K562 (cell line): ENCODE results near the gene DGCR2. TPM values are rescaled to one million over a fixed set of nuclear protein-coding genes. Genes with fewer than 3 reads are reported as not detected.

Experiments
- BACH1 ChIP-seq: fragments of 200-800 bp; sonication (Bioruptor generic); IDR thresholded peaks from 2 replicates; pipeline ENCODE4 v1.6.1; 2016; ENCODE audit warnings: missing genetic modification characterization, missing compliant biosample characterization
- CHD4 ChIP-seq: fragments of 200-600 bp; sonication (generic); IDR thresholded peaks from 3 replicates; pipeline ENCODE4 v1.6.1; 2012; ENCODE audit warnings: low read depth, mild to moderate bottlenecking, mixed read lengths, low read length, inconsistent platforms; ENCODE audit not compliant: insufficient read depth, insufficient replicate concordance, poor library complexity, severe bottlenecking
- CTBP1 ChIP-seq: fragments of 450-650 bp; IDR thresholded peaks from 2 replicates; pipeline ENCODE4 v1.6.1; 2016; ENCODE audit warnings: borderline replicate concordance
- DMBX1 ChIP-seq: fragments of 250-450 bp; sonication (Bioruptor Pico); IDR thresholded peaks from 2 replicates; pipeline ENCODE4 v1.8.0; 2022; ENCODE audit warnings: inconsistent platforms, mild to moderate bottlenecking, moderate library complexity, borderline replicate concordance
- HLTF ChIP-seq: fragments of 450-650 bp; IDR thresholded peaks from 2 replicates; pipeline ENCODE4 v1.6.1; 2016
- SRSF9 ChIP-seq: fragments of 200-400 bp; formaldehyde crosslinking; IDR thresholded peaks from 2 replicates; pipeline ENCODE4 v1.6.1; 2017; ENCODE audit warnings: low read depth, low read length, borderline replicate concordance
- THRAP3 ChIP-seq: fragments of 450-650 bp; IDR thresholded peaks from 2 replicates; pipeline ENCODE4 v1.6.1; 2016; ENCODE audit warnings: mild to moderate bottlenecking, inconsistent platforms, borderline replicate concordance
- ZNF232 ChIP-seq: sonication (generic); formaldehyde crosslinking; IDR thresholded peaks from 2 replicates; pipeline ENCODE4 v1.8.0; 2022; ENCODE audit warnings: mild to moderate bottlenecking, missing genetic modification reagents
- ZNF253 ChIP-seq: fragments of 250-450 bp; sonication (Bioruptor Pico); conservative IDR thresholded peaks from 2 replicates; pipeline ENCODE4 v1.6.1; 2021; ENCODE audit warnings: mild to moderate bottlenecking
- ZNF778 ChIP-seq: fragments of 450-650 bp; formaldehyde crosslinking; IDR thresholded peaks from 2 replicates; pipeline ENCODE4 v1.4.0; 2020; ENCODE audit warnings: mild to moderate bottlenecking, moderate library complexity
- polyA plus RNA-seq, 8 experiments: library from polyadenylated mRNA; depleted of rRNA in 4 of 8; stranded (reverse) in 5 of 8; unstranded in 3 of 8; fragments of >200 nt; fragmentation: Nextera tagmentation in 2 of 8; fragmentation: Illumina TruSeq in 1 of 8; extraction: Ambion mirVana in 2 of 8; extraction: Trizol in 1 of 8; gene quantifications; 2 replicates each; pipeline versions ENCODE4 v1.2.1 to v1.2.3, GENCODE V29; 2011 to 2014; ENCODE audit warnings: inconsistent platforms in 1 of 8, missing spikeins in 1 of 8
- total RNA-seq, 7 experiments: library from RNA; depleted of rRNA in 6 of 7; stranded (reverse); fragments of >200 nt in 6 of 7; fragmentation: Illumina TruSeq in 2 of 7; extraction: Trizol in 2 of 7; gene quantifications; 2 replicates each; pipeline versions ENCODE4 v1.2.1 to v1.2.3, GENCODE V29; 2011 to 2021; ENCODE audit warnings: low replicate concordance in 1 of 7
- TF ChIP-seq, protein P1 (sequence below): fragments of 250-450 bp; sonication (Bioruptor Pico); IDR thresholded peaks from 2 replicates; pipeline ENCODE4 v1.4.0; 2020
- TF ChIP-seq, protein P2 (sequence below): fragments of 250-450 bp; sonication (Bioruptor Pico); IDR thresholded peaks from 2 replicates; pipeline ENCODE4 v1.8.0; 2021; ENCODE audit warnings: moderate library complexity, mild to moderate bottlenecking, inconsistent platforms
- TF ChIP-seq, protein P3 (sequence below), 3 experiments: IDR thresholded peaks in 2 of 3; conservative IDR thresholded peaks in 1 of 3; 2 replicates each; pipeline ENCODE4 v1.5.1; 2011 to 2012; ENCODE audit warnings: low read length in 3 of 3, mild to moderate bottlenecking in 3 of 3, control low read depth in 2 of 3, improper control_type of control experiment in 1 of 3, inconsistent platforms in 1 of 3, low read depth in 1 of 3, mixed read lengths in 1 of 3, moderate library complexity in 1 of 3; ENCODE audit not compliant: insufficient read depth in 2 of 3
- TF ChIP-seq, protein P4 (sequence below): fragments of 250-450 bp; sonication (Bioruptor Pico); IDR thresholded peaks from 2 replicates; pipeline ENCODE4 v1.9.0; 2021; ENCODE audit warnings: mild to moderate bottlenecking, inconsistent platforms
- TF ChIP-seq, protein P5 (sequence below): fragments of 450-650 bp; IDR thresholded peaks from 2 replicates; pipeline ENCODE4 v1.6.1; 2017; ENCODE audit warnings: antibody characterized with exemption, mild to moderate bottlenecking

Gene DGCR2
- total and polyA plus RNA-seq, 9 of the 15 experiments (the other 6 are each of a cell fraction or from before 2014, with no cell fraction given), result 0.69 to 101 (median 56.4) TPM

DNA sequence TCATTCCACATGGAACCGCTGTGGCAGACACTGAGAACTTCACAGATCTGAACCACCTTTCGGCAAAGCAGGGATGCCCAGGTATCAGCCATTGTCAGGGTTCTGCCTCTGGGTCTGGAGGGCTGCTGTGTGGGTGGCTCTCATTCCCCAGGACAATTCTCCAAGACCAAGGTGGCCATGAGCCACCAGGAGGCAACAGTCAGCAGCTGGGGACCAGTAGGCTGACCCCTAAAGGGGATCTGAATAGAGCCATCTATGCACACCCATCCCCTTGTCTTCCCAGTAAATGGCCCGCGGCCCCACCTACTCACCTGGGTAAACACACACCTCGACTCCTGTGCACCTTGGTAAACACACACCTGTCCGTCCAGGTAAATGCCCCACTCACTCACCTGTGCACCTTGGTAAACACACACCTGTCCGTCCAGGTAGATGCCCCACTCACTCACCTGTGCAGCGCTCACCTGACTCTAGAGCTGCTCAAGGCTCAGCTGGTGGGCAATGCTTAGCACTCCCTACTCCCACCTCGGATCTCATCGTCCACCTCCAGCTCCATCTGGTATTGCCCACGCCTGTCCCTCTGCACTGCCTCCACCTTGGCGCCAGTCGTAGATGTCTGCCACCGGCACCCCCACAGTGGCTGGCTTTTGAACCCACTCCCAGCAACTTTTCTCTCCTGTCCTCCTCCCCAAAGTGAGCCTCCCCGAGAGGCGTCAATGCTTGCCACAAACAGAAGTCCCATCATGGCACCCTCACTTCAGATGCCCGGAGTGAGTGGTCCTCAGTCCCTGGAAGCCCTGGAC is 46.1 kb upstream of the DGCR2 start (continued):
- TF ChIP-seq, protein P1, sequence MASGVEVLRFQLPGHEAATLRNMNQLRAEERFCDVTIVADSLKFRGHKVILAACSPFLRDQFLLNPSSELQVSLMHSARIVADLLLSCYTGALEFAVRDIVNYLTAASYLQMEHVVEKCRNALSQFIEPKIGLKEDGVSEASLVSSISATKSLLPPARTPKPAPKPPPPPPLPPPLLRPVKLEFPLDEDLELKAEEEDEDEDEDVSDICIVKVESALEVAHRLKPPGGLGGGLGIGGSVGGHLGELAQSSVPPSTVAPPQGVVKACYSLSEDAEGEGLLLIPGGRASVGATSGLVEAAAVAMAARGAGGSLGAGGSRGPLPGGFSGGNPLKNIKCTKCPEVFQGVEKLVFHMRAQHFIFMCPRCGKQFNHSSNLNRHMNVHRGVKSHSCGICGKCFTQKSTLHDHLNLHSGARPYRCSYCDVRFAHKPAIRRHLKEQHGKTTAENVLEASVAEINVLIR (CRISPR knock-in tag), result no peak
- TF ChIP-seq ZNF232 (no peak), ZNF253 (CRISPR knock-in tag) (no peak), ZNF778 (CRISPR knock-in tag) (no peak), BACH1 (tag) (no peak), DMBX1 (CRISPR knock-in tag) (no peak), HLTF (no peak), CTBP1 (no peak), CHD4 (peak; percentile 69), THRAP3 (no peak), SRSF9 (no peak)
- TF ChIP-seq, protein P2, sequence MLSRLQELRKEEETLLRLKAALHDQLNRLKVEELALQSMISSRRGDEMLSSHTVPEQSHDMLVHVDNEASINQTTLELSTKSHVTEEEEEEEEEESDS (CRISPR knock-in tag), result no peak
- TF ChIP-seq, protein P3, sequence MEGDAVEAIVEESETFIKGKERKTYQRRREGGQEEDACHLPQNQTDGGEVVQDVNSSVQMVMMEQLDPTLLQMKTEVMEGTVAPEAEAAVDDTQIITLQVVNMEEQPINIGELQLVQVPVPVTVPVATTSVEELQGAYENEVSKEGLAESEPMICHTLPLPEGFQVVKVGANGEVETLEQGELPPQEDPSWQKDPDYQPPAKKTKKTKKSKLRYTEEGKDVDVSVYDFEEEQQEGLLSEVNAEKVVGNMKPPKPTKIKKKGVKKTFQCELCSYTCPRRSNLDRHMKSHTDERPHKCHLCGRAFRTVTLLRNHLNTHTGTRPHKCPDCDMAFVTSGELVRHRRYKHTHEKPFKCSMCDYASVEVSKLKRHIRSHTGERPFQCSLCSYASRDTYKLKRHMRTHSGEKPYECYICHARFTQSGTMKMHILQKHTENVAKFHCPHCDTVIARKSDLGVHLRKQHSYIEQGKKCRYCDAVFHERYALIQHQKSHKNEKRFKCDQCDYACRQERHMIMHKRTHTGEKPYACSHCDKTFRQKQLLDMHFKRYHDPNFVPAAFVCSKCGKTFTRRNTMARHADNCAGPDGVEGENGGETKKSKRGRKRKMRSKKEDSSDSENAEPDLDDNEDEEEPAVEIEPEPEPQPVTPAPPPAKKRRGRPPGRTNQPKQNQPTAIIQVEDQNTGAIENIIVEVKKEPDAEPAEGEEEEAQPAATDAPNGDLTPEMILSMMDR (IDR thresholded peaks at IDR 0.05 in 2 of 3, conservative IDR thresholded peaks at IDR 0.05 in 1 of 3; ENCODE audit: insufficient read depth in 2 of 3, low read depth in 1 of 3, low read length in 3 of 3), result peak; percentile 82 to 99 (median 90)
- TF ChIP-seq, protein P4, sequence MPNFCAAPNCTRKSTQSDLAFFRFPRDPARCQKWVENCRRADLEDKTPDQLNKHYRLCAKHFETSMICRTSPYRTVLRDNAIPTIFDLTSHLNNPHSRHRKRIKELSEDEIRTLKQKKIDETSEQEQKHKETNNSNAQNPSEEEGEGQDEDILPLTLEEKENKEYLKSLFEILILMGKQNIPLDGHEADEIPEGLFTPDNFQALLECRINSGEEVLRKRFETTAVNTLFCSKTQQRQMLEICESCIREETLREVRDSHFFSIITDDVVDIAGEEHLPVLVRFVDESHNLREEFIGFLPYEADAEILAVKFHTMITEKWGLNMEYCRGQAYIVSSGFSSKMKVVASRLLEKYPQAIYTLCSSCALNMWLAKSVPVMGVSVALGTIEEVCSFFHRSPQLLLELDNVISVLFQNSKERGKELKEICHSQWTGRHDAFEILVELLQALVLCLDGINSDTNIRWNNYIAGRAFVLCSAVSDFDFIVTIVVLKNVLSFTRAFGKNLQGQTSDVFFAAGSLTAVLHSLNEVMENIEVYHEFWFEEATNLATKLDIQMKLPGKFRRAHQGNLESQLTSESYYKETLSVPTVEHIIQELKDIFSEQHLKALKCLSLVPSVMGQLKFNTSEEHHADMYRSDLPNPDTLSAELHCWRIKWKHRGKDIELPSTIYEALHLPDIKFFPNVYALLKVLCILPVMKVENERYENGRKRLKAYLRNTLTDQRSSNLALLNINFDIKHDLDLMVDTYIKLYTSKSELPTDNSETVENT (CRISPR knock-in tag), result peak; percentile 6; the same call in 1 of the 2 replicates
- TF ChIP-seq, protein P5, sequence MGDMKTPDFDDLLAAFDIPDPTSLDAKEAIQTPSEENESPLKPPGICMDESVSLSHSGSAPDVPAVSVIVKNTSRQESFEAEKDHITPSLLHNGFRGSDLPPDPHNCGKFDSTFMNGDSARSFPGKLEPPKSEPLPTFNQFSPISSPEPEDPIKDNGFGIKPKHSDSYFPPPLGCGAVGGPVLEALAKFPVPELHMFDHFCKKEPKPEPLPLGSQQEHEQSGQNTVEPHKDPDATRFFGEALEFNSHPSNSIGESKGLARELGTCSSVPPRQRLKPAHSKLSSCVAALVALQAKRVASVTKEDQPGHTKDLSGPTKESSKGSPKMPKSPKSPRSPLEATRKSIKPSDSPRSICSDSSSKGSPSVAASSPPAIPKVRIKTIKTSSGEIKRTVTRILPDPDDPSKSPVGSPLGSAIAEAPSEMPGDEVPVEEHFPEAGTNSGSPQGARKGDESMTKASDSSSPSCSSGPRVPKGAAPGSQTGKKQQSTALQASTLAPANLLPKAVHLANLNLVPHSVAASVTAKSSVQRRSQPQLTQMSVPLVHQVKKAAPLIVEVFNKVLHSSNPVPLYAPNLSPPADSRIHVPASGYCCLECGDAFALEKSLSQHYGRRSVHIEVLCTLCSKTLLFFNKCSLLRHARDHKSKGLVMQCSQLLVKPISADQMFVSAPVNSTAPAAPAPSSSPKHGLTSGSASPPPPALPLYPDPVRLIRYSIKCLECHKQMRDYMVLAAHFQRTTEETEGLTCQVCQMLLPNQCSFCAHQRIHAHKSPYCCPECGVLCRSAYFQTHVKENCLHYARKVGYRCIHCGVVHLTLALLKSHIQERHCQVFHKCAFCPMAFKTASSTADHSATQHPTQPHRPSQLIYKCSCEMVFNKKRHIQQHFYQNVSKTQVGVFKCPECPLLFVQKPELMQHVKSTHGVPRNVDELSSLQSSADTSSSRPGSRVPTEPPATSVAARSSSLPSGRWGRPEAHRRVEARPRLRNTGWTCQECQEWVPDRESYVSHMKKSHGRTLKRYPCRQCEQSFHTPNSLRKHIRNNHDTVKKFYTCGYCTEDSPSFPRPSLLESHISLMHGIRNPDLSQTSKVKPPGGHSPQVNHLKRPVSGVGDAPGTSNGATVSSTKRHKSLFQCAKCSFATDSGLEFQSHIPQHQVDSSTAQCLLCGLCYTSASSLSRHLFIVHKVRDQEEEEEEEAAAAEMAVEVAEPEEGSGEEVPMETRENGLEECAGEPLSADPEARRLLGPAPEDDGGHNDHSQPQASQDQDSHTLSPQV, result no peak
